GM18873 (cell line): ENCODE data around the gene PER3.

Source experiments
- ATAC-seq: cut with Tn5 transposase; IDR thresholded peaks from one replicate; pipeline ENCODE4 v1.9.1; 2021; ENCODE audit warnings: mild to moderate bottlenecking, moderate library complexity, moderate number of reproducible peaks; ENCODE audit not compliant: unreplicated experiment, low FRiP score

PER3 gene

DNA sequence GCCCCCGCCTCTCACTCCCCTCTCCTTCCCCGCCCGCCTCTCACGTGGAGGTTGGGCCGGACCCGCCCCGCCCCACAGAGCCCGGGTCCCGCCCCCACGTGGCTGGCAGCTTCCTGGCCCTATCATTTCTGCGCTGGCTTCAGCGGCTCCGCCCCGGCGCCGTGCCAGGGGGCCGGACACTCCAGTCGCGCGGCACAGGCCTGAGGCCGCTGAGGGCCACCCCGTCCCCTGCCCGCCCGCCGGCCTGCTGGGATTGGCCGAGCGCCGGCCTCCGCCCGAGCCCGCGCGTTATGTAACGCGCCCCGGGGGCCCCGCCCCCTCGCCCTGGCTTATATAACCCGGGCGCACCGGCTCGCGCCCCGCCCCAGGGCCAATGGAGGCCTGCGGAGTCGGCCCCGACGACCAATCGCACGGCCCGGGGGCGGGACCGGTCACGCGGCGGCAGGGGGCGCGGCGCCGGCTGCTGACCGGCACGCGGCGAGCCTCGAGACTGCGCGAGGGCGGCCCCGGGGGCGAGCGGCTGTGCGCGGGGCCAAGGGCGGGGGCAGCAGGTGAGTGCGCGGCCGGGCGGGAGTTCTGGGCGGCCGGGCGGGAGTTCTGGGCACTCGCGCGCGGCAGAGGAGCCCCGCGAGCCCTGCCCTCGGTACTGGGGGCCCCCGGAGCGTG lies at the start of gene PER3:
Gene PER3, plus strand, starts transcription at position 466 of the 666 bp plus-strand sequence. CDS start 587 bp downstream, outside the sequence.
- ATAC-seq = peak; percentile 71

DNA sequence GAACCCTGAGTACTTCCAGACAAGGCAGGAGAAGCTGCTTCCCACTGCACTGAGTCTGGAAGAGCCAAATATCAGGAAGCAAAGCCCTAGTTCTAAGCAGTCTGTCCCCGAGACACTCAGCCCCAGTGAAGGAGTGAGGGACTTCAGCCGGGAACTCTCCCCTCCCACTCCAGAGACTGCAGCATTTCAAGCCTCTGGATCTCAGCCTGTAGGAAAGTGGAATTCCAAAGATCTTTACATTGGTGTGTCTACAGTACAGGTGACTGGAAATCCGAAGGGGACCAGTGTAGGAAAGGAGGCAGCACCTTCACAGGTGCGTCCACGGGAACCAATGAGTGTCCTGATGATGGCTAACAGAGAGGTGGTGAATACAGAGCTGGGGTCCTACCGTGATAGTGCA lies 46.0 kb upstream of the PER3 start:
- no peak for ATAC-seq

DNA sequence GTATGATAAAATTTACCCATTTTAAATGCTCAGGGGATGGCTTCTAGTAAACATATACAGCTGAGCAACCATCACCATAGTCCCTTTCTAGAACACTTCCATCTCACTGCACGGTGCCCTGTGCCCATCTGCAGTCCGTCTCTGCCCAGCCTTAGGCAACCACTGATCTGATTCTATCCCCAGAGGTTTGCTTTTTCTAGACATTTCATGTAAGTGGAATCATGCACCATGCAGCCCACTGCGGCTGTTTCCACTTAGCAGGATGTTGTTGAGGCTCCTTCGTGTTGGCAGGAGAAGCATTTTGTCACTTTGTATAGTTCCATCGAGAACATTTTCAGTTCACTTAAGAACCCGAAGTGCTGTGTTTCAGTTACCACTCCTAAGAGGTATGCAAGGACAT lies 40.7 kb upstream of the PER3 start:
- no peak for ATAC-seq

- ATAC-seq = no peak
Observed at GRCh38 chr1:7744882-7745281, 39.2 kb upstream of the PER3 start.

GRCh38 chr1:7745783-7746182 lies 38.3 kb upstream of the PER3 start:
- no peak for ATAC-seq

GRCh38 chr1:7747605-7748004 lies 36.5 kb upstream of the PER3 start:
- no peak for ATAC-seq

- ATAC-seq = no peak
Observed at GRCh38 chr1:7749126-7749525, 35.0 kb upstream of the PER3 start.

DNA sequence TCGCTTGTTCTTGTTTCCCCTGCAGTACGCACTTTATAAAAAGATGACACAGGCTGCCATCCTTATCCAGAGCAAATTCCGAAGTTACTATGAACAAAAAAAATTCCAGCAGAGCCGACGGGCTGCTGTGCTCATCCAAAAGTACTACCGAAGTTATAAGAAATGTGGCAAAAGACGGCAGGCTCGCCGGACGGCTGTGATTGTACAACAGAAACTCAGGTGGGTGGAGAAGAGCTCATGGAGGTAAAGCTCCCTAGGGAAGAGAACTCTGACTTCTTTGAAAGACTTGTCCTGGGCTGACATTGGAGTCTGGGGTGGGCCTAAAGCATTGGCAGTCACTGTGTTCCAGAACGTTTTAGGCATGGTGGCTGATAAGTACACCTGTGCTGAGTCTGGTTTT lies 32.9 kb upstream of the PER3 start:
- ATAC-seq = no peak

- ATAC-seq = no peak
Observed at GRCh38 chr1:7752512-7753417, 31.3 kb upstream of the PER3 start.

DNA sequence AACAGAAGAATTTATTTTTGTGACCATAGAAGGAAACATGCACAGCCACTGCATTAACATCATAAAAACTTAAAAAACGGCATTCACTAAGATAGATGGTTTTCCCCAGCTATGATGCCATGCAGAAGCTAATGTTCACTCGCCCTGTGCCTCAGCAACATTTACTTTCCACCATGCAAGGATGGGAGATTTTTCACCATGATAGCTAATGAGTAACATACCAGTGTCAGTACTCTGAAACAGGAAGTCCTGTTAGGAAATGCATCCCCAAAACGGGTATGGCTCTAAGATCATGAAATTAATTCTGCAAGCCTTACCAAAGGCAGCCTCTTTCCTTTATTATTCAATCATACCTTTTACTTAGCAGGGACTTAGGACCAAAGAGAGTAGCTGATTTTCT lies 30.4 kb upstream of the PER3 start:
- no peak for ATAC-seq

- no peak for ATAC-seq
Observed at GRCh38 chr1:7754234-7754633, 29.9 kb upstream of the PER3 start.

GRCh38 chr1:7755448-7755847 lies 28.6 kb upstream of the PER3 start:
- ATAC-seq = no peak

- no peak for ATAC-seq
Observed at GRCh38 chr1:7760245-7760644, 23.8 kb upstream of the PER3 start.

GRCh38 chr1:7761103-7761502 lies 23.0 kb upstream of the PER3 start:
- no peak for ATAC-seq

DNA sequence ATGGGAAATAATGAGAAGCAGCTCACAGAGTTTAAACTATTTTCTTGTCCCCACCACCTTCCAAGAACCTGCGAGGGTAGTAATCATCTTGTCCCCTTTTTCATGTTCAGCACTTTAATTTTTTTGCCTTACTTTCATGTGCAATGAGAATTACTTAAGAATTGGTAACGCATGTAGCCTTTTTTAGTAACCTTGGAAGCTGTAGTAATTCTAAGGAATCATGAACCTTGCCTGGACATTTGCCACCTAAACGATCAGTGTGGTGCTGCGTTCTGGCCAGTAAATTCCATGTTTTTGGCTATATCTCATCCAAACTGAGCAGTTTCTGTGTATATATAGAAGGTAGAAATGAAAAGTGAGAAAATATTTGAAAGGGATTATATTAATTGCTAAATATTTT lies 16.9 kb upstream of the PER3 start:
- ATAC-seq = no peak

- no peak for ATAC-seq
Observed at GRCh38 chr1:7768583-7768982, 15.5 kb upstream of the PER3 start.

DNA sequence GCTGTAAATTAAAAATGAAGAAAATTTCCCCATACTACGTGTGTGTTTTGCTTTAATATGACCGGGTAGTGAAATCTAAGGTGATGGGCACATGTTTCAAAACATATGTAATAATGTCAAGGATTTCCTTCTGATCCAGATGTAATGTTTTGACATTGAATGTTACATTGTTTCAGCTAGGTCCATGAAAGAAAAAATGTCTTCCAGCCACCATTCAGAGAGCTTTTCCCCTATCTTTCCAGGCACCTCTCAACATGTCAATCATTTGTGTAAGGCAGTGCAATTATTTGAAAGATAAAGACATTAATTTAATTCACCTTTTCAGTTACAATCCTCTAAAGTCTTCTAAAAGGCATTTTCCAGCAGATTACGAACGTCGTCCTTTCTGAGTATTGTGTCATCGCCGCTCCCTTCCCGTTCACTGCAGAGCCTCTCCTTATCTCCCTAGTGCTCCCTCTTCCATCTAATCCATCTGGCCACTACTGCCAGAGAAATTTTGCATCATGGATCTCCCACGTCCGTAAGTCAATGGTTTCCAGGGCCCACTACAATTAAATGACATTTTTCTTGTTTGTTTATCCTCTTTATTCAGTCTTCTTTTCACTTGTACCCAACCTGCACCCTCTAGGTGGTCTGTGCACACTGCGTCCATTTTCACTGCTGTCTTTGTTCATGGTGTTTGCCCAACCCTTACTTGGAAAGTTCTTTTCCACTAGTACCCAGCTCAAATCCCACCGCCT lies 14.2 kb upstream of the PER3 start:
- ATAC-seq = no peak

- peak; percentile 8 for ATAC-seq
Observed at GRCh38 chr1:7770669-7770996, 13.5 kb upstream of the PER3 start.

DNA sequence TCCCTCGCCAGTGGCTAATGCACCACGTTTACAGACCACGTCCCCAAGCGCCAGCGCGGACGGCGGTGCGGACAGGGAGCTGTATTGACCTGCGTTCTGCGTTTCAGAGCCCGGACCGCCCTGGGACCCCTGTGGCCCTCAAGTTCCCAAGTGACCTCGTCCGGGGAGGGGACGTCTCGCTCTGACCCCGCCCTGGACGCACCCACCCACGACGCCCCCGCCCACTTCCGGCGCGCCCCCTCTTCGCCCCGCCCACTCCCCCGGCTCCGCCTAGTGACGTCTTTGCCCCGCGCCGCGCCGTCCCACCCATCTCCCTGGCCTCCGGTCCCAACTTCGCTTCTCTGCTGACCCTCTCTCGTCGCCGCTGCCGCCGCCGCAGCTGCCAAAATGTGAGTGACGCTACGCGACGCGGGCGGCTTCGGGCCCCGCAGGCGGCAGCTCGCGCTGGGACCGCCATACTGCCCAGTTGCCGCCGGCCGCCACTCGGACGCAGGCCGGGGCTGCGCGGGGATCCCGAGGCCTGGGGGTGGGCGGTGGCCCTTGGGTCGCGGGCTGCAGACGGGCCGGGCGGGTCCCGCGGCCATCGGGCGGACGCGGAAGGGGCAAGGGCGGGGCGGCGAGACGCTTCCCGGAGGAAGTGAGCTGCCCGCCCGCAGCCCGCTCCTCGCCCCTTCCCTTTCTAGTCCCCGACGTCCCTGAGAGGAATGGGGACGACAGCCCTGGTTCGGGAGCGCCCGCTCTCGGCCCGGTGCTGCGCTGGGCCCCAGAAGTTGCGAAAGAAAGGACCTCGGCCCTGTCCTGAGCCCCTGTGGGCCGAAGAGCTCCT lies 12.9 kb upstream of the PER3 start, which contains the start of gene VAMP3:
Gene VAMP3, plus strand, starts transcription at position 300 of the 826 bp plus-strand sequence. Its CDS starts 88 bp downstream, at position 388.
- peak; percentile 50 for ATAC-seq

DNA sequence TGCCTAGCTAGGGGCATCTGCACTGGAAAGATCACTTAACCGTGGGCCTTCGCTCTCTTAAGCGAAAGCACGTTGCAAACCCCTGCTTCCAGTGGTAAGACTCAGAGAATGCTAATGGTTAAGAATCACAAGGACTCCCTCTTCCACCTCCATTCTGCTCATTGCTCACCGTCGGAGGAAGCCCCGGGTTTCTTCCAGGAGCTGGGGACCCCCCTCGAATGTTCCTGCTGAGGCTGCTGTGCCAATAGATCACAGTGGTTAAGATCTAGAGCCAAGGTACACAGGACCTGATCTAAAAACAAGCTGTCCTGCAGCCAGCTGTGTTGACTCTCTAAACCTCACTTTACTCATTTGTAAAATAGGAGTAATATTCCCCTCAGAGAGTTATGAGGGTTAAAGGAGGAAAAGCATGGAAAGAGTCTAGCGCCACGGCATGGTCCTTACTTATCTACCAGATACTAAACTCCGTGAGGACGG lies 12.2 kb upstream of the PER3 start:
- ATAC-seq = no peak
